Coronary artery (tissue), 2 donors: ENCODE data around the gene NR1H4.
"Not testable (repeated sequence)": the region's sequence is repeated elsewhere in the genome, so short reads cannot be mapped to it uniquely, and the experiment has no call there.

Experiments
- DNase-seq: peaks from one replicate; pipeline ENCODE4 v3.0.0-alpha.2; 2017; ENCODE audit warnings: low spot score
- H3K27ac ChIP-seq, 2 donors: fragments of 200-600 bp; sonication (generic); one replicate each; pipeline ENCODE4 v1.5.1; 2016 to 2019
- H3K4me3 ChIP-seq: fragments of 200-600 bp; sonication (generic); 2 replicates; pipeline ENCODE4 v1.5.1; 2016; ENCODE audit warnings: mild to moderate bottlenecking, moderate library complexity
- TF ChIP-seq, protein P1 (sequence below): fragments of 200-600 bp; sonication (generic); IDR thresholded peaks from one replicate; pipeline ENCODE4 v1.5.1; 2019; ENCODE audit warnings: antibody characterized with exemption

Gene NR1H4

DNA sequence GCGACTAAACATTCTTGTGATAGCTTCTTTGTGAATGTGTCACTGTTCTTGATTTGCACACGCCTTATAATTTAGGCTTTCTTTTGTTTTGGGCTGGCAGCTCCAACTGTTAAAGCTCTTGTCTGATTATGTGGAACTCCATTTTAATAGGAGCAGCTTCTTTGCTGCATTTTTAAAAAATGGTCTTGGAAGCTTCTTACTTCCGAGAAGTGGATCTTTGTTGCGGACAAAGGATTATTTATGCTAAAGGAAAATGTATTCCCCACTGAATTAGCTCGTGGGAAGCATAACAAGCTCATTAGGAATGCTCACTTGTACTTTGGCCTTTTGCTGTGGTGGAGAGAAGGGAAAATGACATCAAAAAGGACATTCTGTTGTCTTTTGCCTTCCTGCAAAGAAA lies 119.8 kb downstream of the NR1H4 start:
- TF ChIP-seq, protein P1, sequence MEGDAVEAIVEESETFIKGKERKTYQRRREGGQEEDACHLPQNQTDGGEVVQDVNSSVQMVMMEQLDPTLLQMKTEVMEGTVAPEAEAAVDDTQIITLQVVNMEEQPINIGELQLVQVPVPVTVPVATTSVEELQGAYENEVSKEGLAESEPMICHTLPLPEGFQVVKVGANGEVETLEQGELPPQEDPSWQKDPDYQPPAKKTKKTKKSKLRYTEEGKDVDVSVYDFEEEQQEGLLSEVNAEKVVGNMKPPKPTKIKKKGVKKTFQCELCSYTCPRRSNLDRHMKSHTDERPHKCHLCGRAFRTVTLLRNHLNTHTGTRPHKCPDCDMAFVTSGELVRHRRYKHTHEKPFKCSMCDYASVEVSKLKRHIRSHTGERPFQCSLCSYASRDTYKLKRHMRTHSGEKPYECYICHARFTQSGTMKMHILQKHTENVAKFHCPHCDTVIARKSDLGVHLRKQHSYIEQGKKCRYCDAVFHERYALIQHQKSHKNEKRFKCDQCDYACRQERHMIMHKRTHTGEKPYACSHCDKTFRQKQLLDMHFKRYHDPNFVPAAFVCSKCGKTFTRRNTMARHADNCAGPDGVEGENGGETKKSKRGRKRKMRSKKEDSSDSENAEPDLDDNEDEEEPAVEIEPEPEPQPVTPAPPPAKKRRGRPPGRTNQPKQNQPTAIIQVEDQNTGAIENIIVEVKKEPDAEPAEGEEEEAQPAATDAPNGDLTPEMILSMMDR = no peak
- Histone ChIP-seq H3K27ac (no peak overlapping the region), H3K4me3 (no peak overlapping the region)
- no peak for DNase-seq

- no peak overlapping the region for H3K27ac ChIP-seq
- no peak for DNase-seq
- no peak overlapping the region for H3K4me3 ChIP-seq
- TF ChIP-seq, protein P1 = no peak
Measured at GRCh38 chr12:100601626-100602025, 128.0 kb downstream of the NR1H4 start.

DNA sequence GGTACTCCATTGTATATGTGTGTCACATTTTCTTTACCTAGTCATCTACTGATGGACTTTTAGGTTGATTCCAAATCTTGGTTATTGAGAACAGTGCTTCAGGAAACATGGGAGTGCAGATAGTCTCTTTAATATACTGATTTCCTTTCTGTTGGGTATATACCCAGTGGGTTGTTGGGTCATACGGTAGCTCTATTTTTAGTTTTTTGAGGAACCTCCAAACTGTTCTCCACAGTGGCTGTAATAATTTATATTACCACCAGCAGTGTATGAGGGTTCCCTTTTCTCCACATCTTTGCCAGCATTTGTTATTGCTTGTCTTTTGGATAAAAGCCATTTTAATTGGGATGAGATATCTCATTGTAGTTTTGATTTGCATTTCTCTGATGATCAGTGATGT lies 129.3 kb downstream of the NR1H4 start:
- not testable (repeated sequence) for H3K27ac ChIP-seq, DNase-seq, H3K4me3 ChIP-seq

- no peak overlapping the region for H3K4me3 ChIP-seq
- TF ChIP-seq, protein P1 = no peak
- no peak for DNase-seq
- H3K27ac ChIP-seq = no peak overlapping the region
Measured at GRCh38 chr12:100608776-100609175, 135.1 kb downstream of the NR1H4 start.

- no peak overlapping the region for H3K4me3 ChIP-seq
- TF ChIP-seq, protein P1 = no peak
- H3K27ac ChIP-seq = no peak overlapping the region
- no peak for DNase-seq
Measured at GRCh38 chr12:100610666-100611430, 137.2 kb downstream of the NR1H4 start.

- Histone ChIP-seq H3K27ac (no peak overlapping the region), H3K4me3 (no peak overlapping the region)
- TF ChIP-seq, protein P1 = no peak
- no peak for DNase-seq
Measured at GRCh38 chr12:100612606-100613005, 138.9 kb downstream of the NR1H4 start.
